Measurements from ENCODE around the gene ORMDL2. TPM values are rescaled to one million over a fixed set of nuclear protein-coding genes. Genes with fewer than 3 reads are reported as not detected.

Gene ORMDL2
- total RNA-seq (10 to 100 TPM in 5 of 6 donors, 1 to 10 TPM in 1; 8.6 to 28.8 (median 16.8) TPM), polyA plus RNA-seq (10 to 100 TPM; 21.2 to 33.3 TPM)

GRCh38 chr12:55817345-55818139, at the start of gene ORMDL2, which contains the start of gene SARNP:
Gene ORMDL2, plus strand, starts transcription at chr12:55818041. Its CDS starts 959 bp downstream, at chr12:55819000.
Gene SARNP, minus strand, starts transcription at chr12:55817724. Its CDS starts 23 bp downstream, at chr12:55817701.
- 0 to 1% methylated on average over 38 of the region's 38 CpGs for WGBS, 2 donors

GRCh38 chr12:55771736-55772135, 46.1 kb upstream of the ORMDL2 start:
- Histone ChIP-seq H3K4me3 (no peak overlapping the region), H3K4me1 (no peaks in the 10 kb centered on the region), H3K27ac (no peak overlapping the region), H3K27me3 (no peaks in the 10 kb centered on the region), H3K9me3 (no peaks in the 10 kb centered on the region), H3K36me3 (no peaks in the 10 kb centered on the region)
- 59 to 64% methylated on average over 6 of the region's 6 CpGs for WGBS, 2 donors
- intact Hi-C loops (cut with DNase I) = no loop called here
- no peak for TF ChIP-seq CTCF (IDR thresholded peaks at IDR 0.05)
- ATAC-seq = no peak
- no peak for FAIRE-seq
- no peak for DNase-seq

More at GRCh38 chr12:55817345-55818139, at the start of gene ORMDL2, which contains the start of gene SARNP:
- intact Hi-C loops (cut with DNase I) = no loop called here
- DNase-seq = peak; percentile 92 to 99 (median 96)
- Histone ChIP-seq H3K9me3 (no peaks in the 10 kb centered on the region), H3K27me3 (no peaks in the 10 kb centered on the region), H3K27ac (peak within 1 kb of the TSS; percentile 63 to 89 (median 76)), H3K36me3 (peaks cover 0 to 20% (median 3%) of the 10 kb centered on the region in 3 donors), H3K4me3 (peak within 1 kb of the TSS; percentile 60 to 81 (median 77)), H3K4me1 (peaks cover 15 to 25% (median 16%) of the 10 kb centered on the region in 3 donors)
- no peak for TF ChIP-seq CTCF (IDR thresholded peaks at IDR 0.05)
- peak; percentile 95 to 98 (median 96) for ATAC-seq
- peak; percentile 98 for FAIRE-seq

- Histone ChIP-seq H3K4me1 (no peaks in the 10 kb centered on the region), H3K4me3 (no peak overlapping the region), H3K9me3 (no peaks in the 10 kb centered on the region), H3K36me3 (peaks cover 0 to 12% (median 0%) of the 10 kb centered on the region in 3 donors), H3K27me3 (no peaks in the 10 kb centered on the region), H3K27ac (no peak overlapping the region)
- WGBS, 2 donors = 95% methylated on average over 3 of the region's 3 CpGs
- no peak for DNase-seq
- FAIRE-seq = no peak
- ATAC-seq = no peak
- no peak for TF ChIP-seq CTCF (IDR thresholded peaks at IDR 0.05)
- intact Hi-C loops (cut with DNase I) = no loop called here
Observed at GRCh38 chr12:55777856-55778255, 40.0 kb upstream of the ORMDL2 start.

- WGBS, 2 donors = 81 to 89% methylated on average over 2 of the region's 2 CpGs
- H3K27ac ChIP-seq = no peak overlapping the region
- TF ChIP-seq CTCF (IDR thresholded peaks at IDR 0.05) = no peak
- no peaks in the 10 kb centered on the region for H3K4me1 ChIP-seq
- intact Hi-C loops (cut with DNase I) = no loop called here
- H3K4me3 ChIP-seq = no peak overlapping the region
- H3K36me3 ChIP-seq = peaks cover 0 to 28% (median 3%) of the 10 kb centered on the region in 3 donors
- H3K9me3 ChIP-seq = no peaks in the 10 kb centered on the region
- FAIRE-seq = no peak
- no peak for DNase-seq
- no peaks in the 10 kb centered on the region for H3K27me3 ChIP-seq
- no peak for ATAC-seq
Observed at GRCh38 chr12:55780685-55781084, 37.2 kb upstream of the ORMDL2 start.

GRCh38 chr12:55788546-55788945, 29.3 kb upstream of the ORMDL2 start:
- H3K27ac ChIP-seq = no peak overlapping the region
- no peaks in the 10 kb centered on the region for H3K9me3 ChIP-seq
- no peaks in the 10 kb centered on the region for H3K4me1 ChIP-seq
- TF ChIP-seq CTCF (IDR thresholded peaks at IDR 0.05) = no peak
- no peak overlapping the region for H3K4me3 ChIP-seq
- intact Hi-C loops (cut with DNase I) = no loop called here
- DNase-seq (no peak), ATAC-seq (no peak), FAIRE-seq (no peak)
- peaks cover 0 to 52% (median 22%) of the 10 kb centered on the region in 3 donors for H3K36me3 ChIP-seq
- H3K27me3 ChIP-seq = no peaks in the 10 kb centered on the region
- 89 to 90% methylated on average over 7 of the region's 7 CpGs for WGBS, 2 donors
